ENCODE results near the gene NCAPD2.

The NCAPD2 gene, protein sequence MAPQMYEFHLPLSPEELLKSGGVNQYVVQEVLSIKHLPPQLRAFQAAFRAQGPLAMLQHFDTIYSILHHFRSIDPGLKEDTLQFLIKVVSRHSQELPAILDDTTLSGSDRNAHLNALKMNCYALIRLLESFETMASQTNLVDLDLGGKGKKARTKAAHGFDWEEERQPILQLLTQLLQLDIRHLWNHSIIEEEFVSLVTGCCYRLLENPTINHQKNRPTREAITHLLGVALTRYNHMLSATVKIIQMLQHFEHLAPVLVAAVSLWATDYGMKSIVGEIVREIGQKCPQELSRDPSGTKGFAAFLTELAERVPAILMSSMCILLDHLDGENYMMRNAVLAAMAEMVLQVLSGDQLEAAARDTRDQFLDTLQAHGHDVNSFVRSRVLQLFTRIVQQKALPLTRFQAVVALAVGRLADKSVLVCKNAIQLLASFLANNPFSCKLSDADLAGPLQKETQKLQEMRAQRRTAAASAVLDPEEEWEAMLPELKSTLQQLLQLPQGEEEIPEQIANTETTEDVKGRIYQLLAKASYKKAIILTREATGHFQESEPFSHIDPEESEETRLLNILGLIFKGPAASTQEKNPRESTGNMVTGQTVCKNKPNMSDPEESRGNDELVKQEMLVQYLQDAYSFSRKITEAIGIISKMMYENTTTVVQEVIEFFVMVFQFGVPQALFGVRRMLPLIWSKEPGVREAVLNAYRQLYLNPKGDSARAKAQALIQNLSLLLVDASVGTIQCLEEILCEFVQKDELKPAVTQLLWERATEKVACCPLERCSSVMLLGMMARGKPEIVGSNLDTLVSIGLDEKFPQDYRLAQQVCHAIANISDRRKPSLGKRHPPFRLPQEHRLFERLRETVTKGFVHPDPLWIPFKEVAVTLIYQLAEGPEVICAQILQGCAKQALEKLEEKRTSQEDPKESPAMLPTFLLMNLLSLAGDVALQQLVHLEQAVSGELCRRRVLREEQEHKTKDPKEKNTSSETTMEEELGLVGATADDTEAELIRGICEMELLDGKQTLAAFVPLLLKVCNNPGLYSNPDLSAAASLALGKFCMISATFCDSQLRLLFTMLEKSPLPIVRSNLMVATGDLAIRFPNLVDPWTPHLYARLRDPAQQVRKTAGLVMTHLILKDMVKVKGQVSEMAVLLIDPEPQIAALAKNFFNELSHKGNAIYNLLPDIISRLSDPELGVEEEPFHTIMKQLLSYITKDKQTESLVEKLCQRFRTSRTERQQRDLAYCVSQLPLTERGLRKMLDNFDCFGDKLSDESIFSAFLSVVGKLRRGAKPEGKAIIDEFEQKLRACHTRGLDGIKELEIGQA (N-terminal part only)

DNA sequence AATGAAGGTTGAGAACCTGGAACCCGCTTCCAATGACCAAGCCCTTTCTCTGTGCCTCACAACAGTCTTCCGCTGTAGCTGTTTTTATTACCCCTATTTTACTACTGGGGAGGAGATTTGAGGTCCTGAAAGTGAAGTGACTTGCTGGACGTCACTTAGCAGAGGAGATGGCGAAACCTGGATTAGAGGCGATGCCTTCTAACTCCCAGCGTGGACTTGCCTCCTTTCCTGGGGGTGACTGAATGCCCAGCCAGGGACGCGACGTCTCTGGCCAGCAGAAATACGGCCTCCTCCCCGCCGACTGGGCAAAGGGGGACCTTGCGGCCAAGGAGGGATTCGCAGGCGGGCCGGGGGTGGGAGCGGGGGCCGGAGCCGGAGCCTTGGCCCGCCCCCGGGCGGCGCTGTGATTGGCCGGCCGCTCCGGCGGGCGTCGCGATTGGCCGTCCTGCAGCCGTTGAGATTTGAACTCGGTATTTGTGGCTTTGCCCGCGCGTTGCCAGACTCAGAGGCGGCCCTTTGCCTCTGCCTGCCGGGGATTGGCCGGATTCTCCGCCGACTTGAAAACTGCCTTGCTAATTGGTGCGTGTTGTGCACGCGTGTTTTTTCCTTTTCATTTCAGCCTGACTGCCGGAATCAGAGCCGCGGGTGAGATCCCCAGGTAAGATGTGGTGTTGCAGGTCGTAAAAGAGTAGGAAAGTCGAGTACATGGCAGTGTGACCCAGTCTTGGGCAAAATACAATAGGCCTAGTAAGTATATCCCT is at the start of gene NCAPD2:
Gene NCAPD2, plus strand, starts transcription at position 606 of the 761 bp plus-strand sequence. CDS start 997 bp downstream, outside the sequence.
- DNase-seq (ENCODE audit: low spot score) = peak; percentile 99

DNA sequence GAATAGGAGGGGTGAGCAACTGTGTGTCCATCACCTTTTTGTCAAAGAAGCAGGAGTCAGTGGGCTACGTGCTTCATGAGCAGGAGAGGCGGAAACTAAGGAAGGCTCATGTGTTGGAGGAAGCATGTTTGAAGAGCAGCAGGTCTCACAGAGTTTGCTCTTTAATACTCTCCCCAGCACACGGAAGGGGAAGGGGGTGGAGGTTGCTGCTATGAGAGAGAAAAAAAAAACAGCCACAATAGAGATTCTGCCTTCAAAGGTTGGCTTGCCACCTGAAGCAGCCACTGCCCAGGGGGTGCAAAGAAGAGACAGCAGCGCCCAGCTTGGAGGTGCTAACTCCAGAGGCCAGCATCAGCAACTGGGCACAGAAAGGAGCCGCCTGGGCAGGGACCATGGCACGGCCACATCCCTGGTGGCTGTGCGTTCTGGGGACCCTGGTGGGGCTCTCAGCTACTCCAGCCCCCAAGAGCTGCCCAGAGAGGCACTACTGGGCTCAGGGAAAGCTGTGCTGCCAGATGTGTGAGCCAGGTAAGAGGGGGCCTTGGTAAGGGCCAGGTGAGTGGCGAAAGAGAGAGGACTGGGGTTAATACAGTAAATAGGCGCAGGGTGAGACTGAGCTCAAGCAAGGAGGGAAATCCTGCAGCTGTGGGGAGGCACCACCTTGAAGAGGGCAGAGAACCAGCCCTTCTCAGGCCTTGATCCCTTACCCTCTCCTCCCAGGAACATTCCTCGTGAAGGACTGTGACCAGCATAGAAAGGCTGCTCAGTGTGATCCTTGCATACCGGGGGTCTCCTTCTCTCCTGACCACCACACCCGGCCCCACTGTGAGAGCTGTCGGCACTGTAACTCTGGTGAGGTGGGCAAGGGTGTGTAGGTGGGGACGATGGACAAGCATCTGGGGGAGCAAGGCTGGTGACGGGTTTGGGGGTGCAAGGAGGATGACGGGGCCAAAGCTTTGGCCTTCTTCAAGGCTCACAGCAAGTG is 48.9 kb upstream of the NCAPD2 start, which contains the start of gene CD27:
Gene CD27, plus strand, starts transcription at position 252 of the 985 bp plus-strand sequence. Its CDS starts 141 bp downstream, at position 393.
- DNase-seq (ENCODE audit: low spot score) = no peak

DNA sequence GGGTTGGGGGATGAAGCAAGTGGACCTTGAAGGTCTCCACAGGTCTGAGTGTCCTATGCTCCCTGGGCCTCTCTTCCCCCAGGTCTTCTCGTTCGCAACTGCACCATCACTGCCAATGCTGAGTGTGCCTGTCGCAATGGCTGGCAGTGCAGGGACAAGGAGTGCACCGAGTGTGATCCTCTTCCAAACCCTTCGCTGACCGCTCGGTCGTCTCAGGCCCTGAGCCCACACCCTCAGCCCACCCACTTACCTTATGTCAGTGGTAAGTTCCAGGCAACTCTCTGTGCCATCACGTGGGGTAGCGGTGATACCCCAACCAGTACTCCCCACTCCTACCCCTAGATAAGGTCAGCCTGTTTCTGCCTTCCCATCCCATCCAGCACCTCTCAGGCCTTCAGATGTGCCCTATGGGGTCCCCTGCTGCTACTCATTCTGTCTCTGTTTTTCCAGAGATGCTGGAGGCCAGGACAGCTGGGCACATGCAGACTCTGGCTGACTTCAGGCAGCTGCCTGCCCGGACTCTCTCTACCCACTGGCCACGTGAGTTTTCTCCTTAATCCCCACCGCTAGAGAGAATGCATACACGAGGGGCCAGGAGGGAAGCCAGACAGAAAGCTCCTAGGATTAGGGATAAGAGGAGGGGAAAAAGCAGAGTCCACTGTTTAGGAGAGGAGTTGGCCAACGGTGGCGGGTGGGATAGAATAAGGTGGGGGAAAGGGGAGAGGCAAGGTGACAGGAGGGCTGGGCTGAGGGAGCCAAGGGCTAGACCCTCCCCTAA is 43.6 kb upstream of the NCAPD2 start:
- DNase-seq (ENCODE audit: low spot score) = no peak

DNA sequence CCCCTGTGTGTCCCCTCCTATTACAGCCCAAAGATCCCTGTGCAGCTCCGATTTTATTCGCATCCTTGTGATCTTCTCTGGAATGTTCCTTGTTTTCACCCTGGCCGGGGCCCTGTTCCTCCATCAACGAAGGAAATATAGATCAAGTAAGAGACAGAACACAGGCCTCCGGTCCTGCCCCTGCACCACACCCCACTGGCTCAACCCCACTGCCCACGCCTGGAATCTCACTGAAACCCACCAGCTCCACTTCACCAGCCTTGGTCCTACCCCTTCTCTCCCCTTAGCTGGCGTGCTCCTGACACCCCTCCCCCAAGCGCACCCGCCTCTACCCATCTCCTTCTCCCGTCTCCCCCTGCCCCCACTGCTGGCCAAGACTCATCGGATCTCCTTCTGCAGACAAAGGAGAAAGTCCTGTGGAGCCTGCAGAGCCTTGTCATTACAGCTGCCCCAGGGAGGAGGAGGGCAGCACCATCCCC is 43.0 kb upstream of the NCAPD2 start:
- DNase-seq (ENCODE audit: low spot score) = no peak

DNA sequence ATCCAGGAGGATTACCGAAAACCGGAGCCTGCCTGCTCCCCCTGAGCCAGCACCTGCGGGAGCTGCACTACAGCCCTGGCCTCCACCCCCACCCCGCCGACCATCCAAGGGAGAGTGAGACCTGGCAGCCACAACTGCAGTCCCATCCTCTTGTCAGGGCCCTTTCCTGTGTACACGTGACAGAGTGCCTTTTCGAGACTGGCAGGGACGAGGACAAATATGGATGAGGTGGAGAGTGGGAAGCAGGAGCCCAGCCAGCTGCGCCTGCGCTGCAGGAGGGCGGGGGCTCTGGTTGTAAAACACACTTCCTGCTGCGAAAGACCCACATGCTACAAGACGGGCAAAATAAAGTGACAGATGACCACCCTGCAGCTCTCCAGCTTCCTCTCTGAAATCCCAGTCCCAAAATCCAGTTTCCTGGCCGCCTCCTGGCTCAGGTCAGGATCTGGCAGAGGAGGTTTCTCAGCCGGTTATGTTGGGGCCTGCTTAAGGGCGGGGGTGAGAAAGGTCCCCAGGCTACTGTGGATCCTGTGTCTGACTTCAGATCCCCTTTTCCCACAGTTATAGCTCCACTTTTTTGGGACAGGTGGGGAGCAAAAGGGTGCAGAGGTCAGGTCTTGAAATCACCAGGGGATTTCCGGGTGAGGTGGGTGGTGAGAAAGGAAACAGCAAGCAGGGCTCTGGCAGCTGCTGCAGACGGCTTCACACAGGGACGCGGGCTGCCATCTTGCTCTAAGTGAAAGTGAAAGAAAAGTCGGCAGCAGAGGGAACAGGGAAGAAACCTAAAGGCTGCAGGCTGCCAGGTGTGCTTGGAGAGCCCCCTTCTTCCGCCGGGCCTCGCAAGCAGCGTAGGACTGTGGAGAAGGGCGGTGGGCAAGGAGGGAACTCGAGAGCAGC is 42.3 kb upstream of the NCAPD2 start, which contains the start of gene TAPBPL:
Gene TAPBPL, plus strand, starts transcription at position 695 of the 897 bp plus-strand sequence. CDS start 207 bp downstream, outside the sequence.
- DNase-seq (ENCODE audit: low spot score) = peak; percentile 89

DNA sequence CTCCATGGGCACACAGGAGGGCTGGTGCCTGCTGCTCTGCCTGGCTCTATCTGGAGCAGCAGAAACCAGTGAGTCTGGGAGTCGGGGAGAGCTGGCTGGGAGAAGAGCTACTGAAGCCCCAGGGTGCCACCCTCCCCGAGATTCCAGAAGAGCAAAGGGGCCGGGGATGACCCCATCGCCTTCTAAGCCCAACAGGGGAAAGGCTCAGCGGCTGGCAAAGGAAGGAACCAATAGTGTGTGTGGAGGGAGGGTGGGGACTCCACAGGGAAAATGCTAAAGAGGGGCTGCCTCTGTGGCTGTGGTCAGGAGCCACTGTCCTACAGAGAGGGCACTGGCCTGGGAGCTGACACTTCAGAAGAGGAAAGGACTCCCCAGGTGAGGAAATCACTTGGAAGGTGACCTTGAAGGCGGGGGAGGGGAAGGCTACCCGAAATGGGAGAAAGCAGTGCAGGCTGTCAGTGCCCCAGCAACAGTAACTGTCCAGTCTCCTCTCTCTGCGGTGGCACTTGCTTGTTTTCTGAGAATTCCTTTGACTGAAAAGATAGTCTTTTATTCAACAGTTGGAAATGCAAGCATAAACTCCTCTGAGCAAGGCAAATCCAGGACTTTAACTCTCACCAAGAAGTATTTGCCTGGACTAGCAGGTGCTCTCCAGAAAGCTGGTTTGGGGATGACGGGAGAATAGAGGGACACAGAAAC is 41.5 kb upstream of the NCAPD2 start:
- peak; percentile 25 for DNase-seq (ENCODE audit: low spot score)

DNA sequence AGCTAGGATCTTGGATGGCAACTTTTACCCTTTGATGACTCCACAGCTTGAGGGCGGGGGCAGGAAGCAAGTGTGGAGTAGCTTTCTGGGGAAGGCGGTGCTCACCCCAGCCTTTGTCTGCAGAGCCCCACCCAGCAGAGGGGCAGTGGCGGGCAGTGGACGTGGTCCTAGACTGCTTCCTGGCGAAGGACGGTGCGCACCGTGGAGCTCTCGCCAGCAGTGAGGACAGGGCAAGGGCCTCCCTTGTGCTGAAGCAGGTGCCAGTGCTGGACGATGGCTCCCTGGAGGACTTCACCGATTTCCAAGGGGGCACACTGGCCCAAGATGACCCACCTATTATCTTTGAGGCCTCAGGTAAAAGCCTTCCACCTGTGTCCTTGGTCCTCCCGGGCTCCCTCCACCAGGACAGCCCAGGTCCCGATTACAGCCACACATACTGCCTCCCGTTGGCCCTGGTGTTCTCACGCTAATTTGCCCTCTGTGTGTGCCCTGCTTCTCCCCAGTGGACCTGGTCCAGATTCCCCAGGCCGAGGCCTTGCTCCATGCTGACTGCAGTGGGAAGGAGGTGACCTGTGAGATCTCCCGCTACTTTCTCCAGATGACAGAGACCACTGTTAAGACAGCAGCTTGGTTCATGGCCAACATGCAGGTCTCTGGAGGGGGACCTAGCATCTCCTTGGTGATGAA is 40.8 kb upstream of the NCAPD2 start:
- DNase-seq (ENCODE audit: low spot score) = no peak

DNA sequence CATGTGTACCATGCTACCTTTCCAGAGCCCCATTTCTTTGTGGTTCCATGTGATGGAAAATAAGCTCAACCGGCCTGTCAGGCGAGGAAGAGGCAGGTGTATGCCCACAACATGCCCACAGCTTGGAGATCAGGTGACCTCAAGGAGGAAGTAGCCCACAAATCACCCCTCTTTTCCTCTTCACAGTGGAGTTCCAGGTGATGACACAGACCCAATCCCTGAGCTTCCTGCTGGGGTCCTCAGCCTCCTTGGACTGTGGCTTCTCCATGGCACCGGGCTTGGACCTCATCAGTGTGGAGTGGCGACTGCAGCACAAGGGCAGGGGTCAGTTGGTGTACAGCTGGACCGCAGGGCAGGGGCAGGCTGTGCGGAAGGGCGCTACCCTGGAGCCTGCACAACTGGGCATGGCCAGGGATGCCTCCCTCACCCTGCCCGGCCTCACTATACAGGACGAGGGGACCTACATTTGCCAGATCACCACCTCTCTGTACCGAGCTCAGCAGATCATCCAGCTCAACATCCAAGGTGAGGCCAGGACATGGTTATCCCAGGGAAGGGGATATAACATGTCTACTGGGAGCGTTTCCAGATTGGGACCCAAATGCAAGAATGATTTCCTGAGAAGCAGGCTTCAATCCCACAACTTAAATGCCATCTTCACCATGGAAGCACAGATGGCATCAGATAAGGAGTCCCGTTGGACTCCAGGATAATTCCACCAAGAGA is 36.5 kb upstream of the NCAPD2 start:
- no peak for DNase-seq (ENCODE audit: low spot score)

DNA sequence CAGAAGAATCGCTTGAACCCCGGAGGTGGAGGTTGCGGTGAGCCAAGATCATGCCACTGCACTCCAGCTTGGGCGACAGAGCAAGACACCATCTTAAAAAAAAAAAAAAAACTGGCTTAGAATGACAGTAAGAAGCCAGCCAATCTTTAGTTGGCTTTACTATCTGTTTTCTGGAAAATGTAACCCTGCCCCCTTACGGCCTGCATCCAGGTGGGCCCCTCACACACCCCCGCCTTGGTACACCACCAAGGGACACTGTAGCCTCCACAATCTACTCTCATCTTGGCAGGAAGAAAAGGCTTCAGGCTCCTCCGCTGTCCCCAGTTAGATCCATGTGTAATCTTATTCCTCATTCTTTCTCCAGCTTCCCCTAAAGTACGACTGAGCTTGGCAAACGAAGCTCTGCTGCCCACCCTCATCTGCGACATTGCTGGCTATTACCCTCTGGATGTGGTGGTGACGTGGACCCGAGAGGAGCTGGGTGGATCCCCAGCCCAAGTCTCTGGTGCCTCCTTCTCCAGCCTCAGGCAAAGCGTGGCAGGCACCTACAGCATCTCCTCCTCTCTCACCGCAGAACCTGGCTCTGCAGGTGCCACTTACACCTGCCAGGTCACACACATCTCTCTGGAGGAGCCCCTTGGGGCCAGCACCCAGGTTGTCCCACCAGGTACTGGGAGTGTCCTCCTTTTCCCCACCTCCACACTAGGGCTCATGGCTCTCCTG is 35.5 kb upstream of the NCAPD2 start:
- DNase-seq (ENCODE audit: low spot score) = no peak

DNA sequence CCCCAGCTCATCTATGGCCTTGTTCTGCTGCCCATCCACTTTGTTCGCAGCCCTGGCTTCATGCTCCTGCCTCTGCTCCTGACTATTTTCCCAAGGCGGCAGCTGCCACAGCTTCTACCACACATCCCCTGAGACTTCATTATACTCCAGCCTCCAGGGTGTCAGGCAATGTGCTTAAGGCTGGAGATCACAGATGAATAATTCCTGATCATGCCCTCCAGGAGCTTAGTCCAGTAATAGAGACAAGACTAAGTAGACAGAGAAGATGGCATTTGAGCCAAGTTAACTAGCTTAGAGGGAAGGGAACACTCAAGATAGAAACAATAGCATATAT is 34.9 kb upstream of the NCAPD2 start:
- no peak for DNase-seq (ENCODE audit: low spot score)

DNA sequence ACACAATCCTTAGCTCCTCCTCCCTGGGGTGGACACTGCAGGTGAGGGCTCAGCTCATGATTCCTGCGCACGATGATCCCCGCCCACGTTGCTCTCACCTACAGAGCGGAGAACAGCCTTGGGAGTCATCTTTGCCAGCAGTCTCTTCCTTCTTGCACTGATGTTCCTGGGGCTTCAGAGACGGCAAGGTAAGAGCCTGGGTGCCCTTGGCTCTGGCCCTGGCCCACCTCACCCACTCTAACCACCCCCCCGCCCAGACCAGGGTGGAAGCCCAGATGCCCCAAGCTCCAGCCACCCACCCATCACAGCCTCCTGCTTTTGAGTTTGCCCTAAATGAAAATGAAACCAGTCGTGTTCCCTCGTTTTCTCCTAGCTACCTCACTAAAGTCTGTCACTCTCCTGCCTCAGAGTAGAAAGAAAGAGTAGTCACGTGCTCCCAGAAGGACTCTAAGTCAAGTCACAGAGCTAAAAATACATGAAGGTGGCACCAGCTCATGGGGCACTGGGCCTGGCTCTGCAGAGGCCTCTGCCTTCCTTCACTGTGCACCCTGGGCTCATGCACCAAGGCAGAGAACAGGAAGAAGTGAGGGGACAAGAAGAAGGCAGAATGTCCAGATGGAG is 33.0 kb upstream of the NCAPD2 start:
- no peak for DNase-seq (ENCODE audit: low spot score)

DNA sequence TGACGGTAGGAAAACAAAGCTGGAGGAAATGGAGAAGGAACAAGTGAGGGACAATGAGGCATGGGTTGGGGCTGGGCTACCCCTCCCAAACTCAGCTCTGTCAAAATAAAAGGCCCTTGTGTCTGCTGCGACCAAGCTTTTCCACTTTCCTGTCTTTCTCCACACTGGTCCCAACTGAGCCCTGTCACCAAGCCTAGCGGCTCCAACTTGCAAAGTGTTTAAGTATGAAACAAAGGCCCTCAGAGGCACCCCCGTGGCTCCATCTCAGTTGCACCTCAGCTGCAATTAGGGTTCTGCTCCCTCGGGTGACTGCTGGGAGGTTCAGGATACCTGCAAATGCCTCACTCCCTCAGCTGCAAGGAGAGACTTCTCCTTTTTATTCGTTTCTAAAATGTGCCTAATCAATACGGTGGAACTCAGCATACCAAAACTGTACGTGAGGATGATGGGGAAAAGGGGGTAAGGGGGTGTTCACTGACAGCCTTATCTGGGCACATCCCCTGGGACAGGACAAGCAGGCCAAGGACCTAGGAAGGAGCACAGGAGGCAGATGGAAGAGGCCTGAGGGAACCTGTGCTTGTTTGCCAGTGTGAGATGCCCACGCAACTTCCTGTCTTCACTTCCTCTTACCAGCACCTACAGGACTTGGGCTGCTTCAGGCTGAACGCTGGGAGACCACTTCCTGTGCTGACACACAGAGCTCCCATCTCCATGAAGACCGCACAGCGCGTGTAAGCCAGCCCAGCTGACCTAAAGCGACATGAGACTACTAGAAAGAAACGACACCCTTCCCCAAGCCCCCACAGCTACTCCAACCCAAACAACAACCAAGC is 32.3 kb upstream of the NCAPD2 start:
- DNase-seq (ENCODE audit: low spot score) = no peak

DNA sequence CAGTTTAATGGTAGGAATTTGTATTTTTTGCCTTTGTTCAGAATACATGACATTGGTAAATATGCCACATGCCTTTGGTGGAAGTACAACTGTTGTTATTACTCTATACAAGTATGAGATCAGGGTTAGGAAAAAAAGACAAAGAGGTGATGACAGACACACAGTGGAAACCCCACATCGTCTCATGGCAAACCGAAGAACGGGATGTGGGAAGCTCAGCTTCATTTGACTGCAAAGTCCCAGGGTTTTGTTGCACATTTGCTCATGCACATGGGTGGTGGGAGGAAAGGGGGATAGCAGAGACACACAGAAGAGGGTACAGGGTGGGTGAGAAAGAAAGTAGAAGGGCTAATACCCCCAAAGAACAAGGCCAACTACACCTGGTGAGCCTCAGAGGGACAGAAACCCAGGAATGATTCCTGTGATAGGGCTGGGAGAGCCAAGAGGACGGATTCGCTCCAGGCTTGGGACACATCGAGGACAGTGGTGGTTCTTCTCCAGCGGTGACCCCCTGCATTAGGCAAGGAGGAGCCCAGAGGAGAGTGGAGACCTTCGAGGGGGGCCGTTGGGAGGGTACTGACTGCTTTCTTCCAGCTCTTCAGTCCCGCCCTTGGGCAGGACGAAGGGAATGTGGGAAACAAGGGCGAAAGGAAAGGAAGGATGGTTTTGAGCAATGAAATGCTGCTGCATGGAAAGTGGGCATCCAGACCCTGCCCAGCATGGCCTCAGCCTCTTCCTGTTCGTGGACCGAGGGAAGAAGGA is 31.5 kb upstream of the NCAPD2 start:
- no peak for DNase-seq (ENCODE audit: low spot score)
